Activated CD4-positive, alpha-beta T cell treated with anti-CD3 and anti-CD28 coated beads, Interleukin-2, amount 10 ng/mL, durations not matched to agents 24 days and 14 days (primary cell): ENCODE results near the gene S100A16. TPM values are rescaled to one million over a fixed set of nuclear protein-coding genes. Genes with fewer than 3 reads are reported as not detected.

ENCODE experiments used
- DNase-seq: peaks from one replicate; pipeline ENCODE4 v3.0.0; 2022
- H3K27ac Mint-ChIP-seq: one replicate; pipeline ENCODE4 v1.8.0; 2022; ENCODE audit warnings: mild to moderate bottlenecking, mixed read lengths
- H3K27me3 Mint-ChIP-seq: one replicate; pipeline ENCODE4 v1.8.0; 2022; ENCODE audit warnings: mixed read lengths
- H3K36me3 Mint-ChIP-seq: one replicate; pipeline ENCODE4 v1.8.0; 2022; ENCODE audit warnings: low read depth, mild to moderate bottlenecking, mixed read lengths
- H3K4me1 Mint-ChIP-seq: one replicate; pipeline ENCODE4 v1.8.0; 2021; ENCODE audit warnings: mixed read lengths
- H3K4me3 Mint-ChIP-seq: one replicate; pipeline ENCODE4 v1.8.0; 2022; ENCODE audit warnings: mild to moderate bottlenecking, moderate library complexity, mixed read lengths
- H3K9me3 Mint-ChIP-seq: one replicate; pipeline ENCODE4 v1.8.0; 2021; ENCODE audit warnings: mixed read lengths
- intact Hi-C: fragments of 100-400 bp; cut with micrococcal nuclease; formaldehyde crosslinking; loops from one replicate; pipeline ENCODE4 v1.15.1; 2023
- total RNA-seq: library from RNA; stranded (reverse); gene quantifications from 2 replicates; pipeline ENCODE4 v1.2.3, GENCODE V29; 2022

S100A16 gene
- total RNA-seq: not detected in 2 replicates

GRCh38 chr1:153612755-153613331 is at the start of gene S100A16:
Gene S100A16, minus strand, starts transcription at chr1:153613137. Its CDS starts 4,986 bp downstream, at chr1:153608151.
- Mint-ChIP-seq H3K4me1 (peaks cover 8% of the 10 kb centered on the region), H3K36me3 (no peaks in the 10 kb centered on the region), H3K27ac (no peak within 1 kb of the TSS), H3K27me3 (no peaks in the 10 kb centered on the region), H3K9me3 (no peaks in the 10 kb centered on the region), H3K4me3 (no peak within 1 kb of the TSS)
- intact Hi-C loops: no loop called here
- DNase-seq: no peak

GRCh38 chr1:153662269-153662668 is 49.3 kb upstream of the S100A16 start:
- no peak for DNase-seq
- intact Hi-C loops: no loop called here
- H3K36me3 Mint-ChIP-seq: peaks cover 61% of the 10 kb centered on the region
- no peaks in the 10 kb centered on the region for H3K9me3 Mint-ChIP-seq
- no peaks in the 10 kb centered on the region for H3K27me3 Mint-ChIP-seq
- peak overlapping the region; percentile 9 for H3K27ac Mint-ChIP-seq
- no peak overlapping the region for H3K4me3 Mint-ChIP-seq
- peaks cover 15% of the 10 kb centered on the region for H3K4me1 Mint-ChIP-seq

- no peaks in the 10 kb centered on the region for H3K9me3 Mint-ChIP-seq
- peaks cover 50% of the 10 kb centered on the region for H3K36me3 Mint-ChIP-seq
- DNase-seq: no peak
- intact Hi-C loops: no loop called here
- H3K27me3 Mint-ChIP-seq: no peaks in the 10 kb centered on the region
- H3K4me1 Mint-ChIP-seq: peaks cover 15% of the 10 kb centered on the region
- H3K4me3 Mint-ChIP-seq: no peak overlapping the region
- no peak overlapping the region for H3K27ac Mint-ChIP-seq
These were observed 48.3 kb upstream of the S100A16 start for GRCh38 chr1:153661111-153661708.

GRCh38 chr1:153659656-153660055 is 46.7 kb upstream of the S100A16 start:
- H3K27ac Mint-ChIP-seq: peak overlapping the region; percentile 42
- peaks cover 35% of the 10 kb centered on the region for H3K36me3 Mint-ChIP-seq
- peaks cover 13% of the 10 kb centered on the region for H3K4me1 Mint-ChIP-seq
- H3K4me3 Mint-ChIP-seq: peak overlapping the region; percentile 98
- DNase-seq: no peak
- no peaks in the 10 kb centered on the region for H3K27me3 Mint-ChIP-seq
- intact Hi-C loops: no loop called here
- H3K9me3 Mint-ChIP-seq: no peaks in the 10 kb centered on the region

GRCh38 chr1:153659175-153659534 is 46.2 kb upstream of the S100A16 start:
- no peak for DNase-seq
- peaks cover 31% of the 10 kb centered on the region for H3K36me3 Mint-ChIP-seq
- no peaks in the 10 kb centered on the region for H3K9me3 Mint-ChIP-seq
- peaks cover 13% of the 10 kb centered on the region for H3K4me1 Mint-ChIP-seq
- H3K27ac Mint-ChIP-seq: peak overlapping the region; percentile 89
- intact Hi-C loops: no loop called here
- no peaks in the 10 kb centered on the region for H3K27me3 Mint-ChIP-seq
- H3K4me3 Mint-ChIP-seq: peak overlapping the region; percentile 98

- Mint-ChIP-seq H3K4me1 (peaks cover 13% of the 10 kb centered on the region), H3K4me3 (peak within 1 kb of the TSS; percentile 98), H3K36me3 (peaks cover 26% of the 10 kb centered on the region), H3K27ac (peak within 1 kb of the TSS; percentile 89), H3K9me3 (no peaks in the 10 kb centered on the region), H3K27me3 (no peaks in the 10 kb centered on the region)
- intact Hi-C loops: loop anchor here (1.0 kb wide), 2 partner anchors 13 to 24 kb away; partner anchors contain the start of gene CHTOP
- DNase-seq: peak; percentile 98
These were observed 45.6 kb upstream of the S100A16 start, which contains the start of gene SNAPIN for GRCh38 chr1:153658400-153659174. Gene SNAPIN, plus strand, starts transcription at chr1:153658703. Its CDS starts 41 bp downstream, at chr1:153658744.

- Mint-ChIP-seq H3K9me3 (no peaks in the 10 kb centered on the region), H3K4me1 (peaks cover 15% of the 10 kb centered on the region), H3K4me3 (no peak overlapping the region), H3K27me3 (no peaks in the 10 kb centered on the region), H3K27ac (no peak overlapping the region), H3K36me3 (peaks cover 3% of the 10 kb centered on the region)
- DNase-seq: no peak
- intact Hi-C loops: no loop called here
These were observed 42.4 kb upstream of the S100A16 start for GRCh38 chr1:153655333-153655732.

GRCh38 chr1:153652805-153653500 is 40.0 kb upstream of the S100A16 start:
- intact Hi-C loops: no loop called here
- no peak for DNase-seq
- H3K27ac Mint-ChIP-seq: no peak overlapping the region
- peaks cover 9% of the 10 kb centered on the region for H3K4me1 Mint-ChIP-seq
- H3K36me3 Mint-ChIP-seq: no peaks in the 10 kb centered on the region
- H3K9me3 Mint-ChIP-seq: no peaks in the 10 kb centered on the region
- no peaks in the 10 kb centered on the region for H3K27me3 Mint-ChIP-seq
- H3K4me3 Mint-ChIP-seq: no peak overlapping the region

- Mint-ChIP-seq H3K4me3 (no peak overlapping the region), H3K27ac (no peak overlapping the region), H3K4me1 (peaks cover 11% of the 10 kb centered on the region), H3K36me3 (peaks cover 8% of the 10 kb centered on the region), H3K9me3 (no peaks in the 10 kb centered on the region), H3K27me3 (no peaks in the 10 kb centered on the region)
- DNase-seq: no peak
- intact Hi-C loops: no loop called here
These were observed 38.8 kb upstream of the S100A16 start for GRCh38 chr1:153651771-153652170.

- no peaks in the 10 kb centered on the region for H3K9me3 Mint-ChIP-seq
- no peak overlapping the region for H3K4me3 Mint-ChIP-seq
- H3K27ac Mint-ChIP-seq: no peak overlapping the region
- no peaks in the 10 kb centered on the region for H3K27me3 Mint-ChIP-seq
- peaks cover 22% of the 10 kb centered on the region for H3K4me1 Mint-ChIP-seq
- intact Hi-C loops: no loop called here
- peaks cover 25% of the 10 kb centered on the region for H3K36me3 Mint-ChIP-seq
- DNase-seq: no peak
These were observed 36.9 kb upstream of the S100A16 start for GRCh38 chr1:153649863-153650235.

- peak; percentile 68 for DNase-seq
- Mint-ChIP-seq H3K36me3 (peaks cover 29% of the 10 kb centered on the region), H3K4me3 (no peak overlapping the region), H3K27ac (peak overlapping the region; percentile 25), H3K9me3 (no peaks in the 10 kb centered on the region), H3K27me3 (no peaks in the 10 kb centered on the region), H3K4me1 (peaks cover 24% of the 10 kb centered on the region)
- intact Hi-C loops: no loop called here
These were observed 36.4 kb upstream of the S100A16 start for GRCh38 chr1:153649137-153649862.

- peaks cover 25% of the 10 kb centered on the region for H3K4me1 Mint-ChIP-seq
These were observed 35.2 kb upstream of the S100A16 start for GRCh38 chr1:153648000-153648643.

GRCh38 chr1:153647346-153647714 is 34.4 kb upstream of the S100A16 start:
- H3K4me3 Mint-ChIP-seq: no peak overlapping the region
- H3K27ac Mint-ChIP-seq: peak overlapping the region; percentile 26
- no peaks in the 10 kb centered on the region for H3K9me3 Mint-ChIP-seq
- peaks cover 45% of the 10 kb centered on the region for H3K36me3 Mint-ChIP-seq
- no peak for DNase-seq
- no peaks in the 10 kb centered on the region for H3K27me3 Mint-ChIP-seq
- intact Hi-C loops: no loop called here
- H3K4me1 Mint-ChIP-seq: peaks cover 24% of the 10 kb centered on the region

More at GRCh38 chr1:153648000-153648643, 35.2 kb upstream of the S100A16 start:
- no peaks in the 10 kb centered on the region for H3K9me3 Mint-ChIP-seq
- H3K36me3 Mint-ChIP-seq: peaks cover 40% of the 10 kb centered on the region
- intact Hi-C loops: no loop called here
- no peaks in the 10 kb centered on the region for H3K27me3 Mint-ChIP-seq
- H3K27ac Mint-ChIP-seq: peak overlapping the region; percentile 20
- no peak overlapping the region for H3K4me3 Mint-ChIP-seq
- no peak for DNase-seq
